GM18508 (cell line): ENCODE results near the gene ANKRD17.
A peak's percentile ranks its signal among the peaks of the same experiment; 100 is the strongest.
"Not testable (repeated sequence)": the region's sequence is repeated elsewhere in the genome, so short reads cannot be mapped to it uniquely, and the experiment has no call there.

Source experiments
- ATAC-seq: cut with Tn5 transposase; IDR thresholded peaks from one replicate; pipeline ENCODE4 v1.9.1; 2021; ENCODE audit warnings: moderate number of reproducible peaks; ENCODE audit not compliant: insufficient read depth, unreplicated experiment

ANKRD17 gene

GRCh38 chr4:73250642-73251041, 8.0 kb downstream of the ANKRD17 start:
- ATAC-seq: no peak

DNA sequence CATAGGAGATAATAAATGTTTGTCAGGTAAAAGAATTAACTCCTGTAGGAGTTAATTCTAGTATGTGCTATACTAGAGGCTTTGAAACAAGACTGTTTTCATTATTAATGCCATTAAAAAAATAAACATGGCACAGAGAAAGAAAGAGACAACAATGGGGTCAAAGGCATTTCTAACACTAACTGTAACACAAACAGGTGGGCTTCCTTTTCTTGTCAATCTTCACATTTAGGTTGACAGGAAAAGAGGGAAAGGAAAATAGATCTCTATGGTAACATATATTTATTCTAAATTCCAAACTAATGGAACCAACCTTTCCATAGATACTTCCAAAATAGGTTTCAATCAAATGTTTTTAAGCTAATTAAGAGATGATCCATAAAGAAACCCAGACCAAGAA, 9.8 kb downstream of the ANKRD17 start:
- ATAC-seq: no peak

- ATAC-seq: no peak
Measured at GRCh38 chr4:73248416-73248815, 10.2 kb downstream of the ANKRD17 start.

DNA sequence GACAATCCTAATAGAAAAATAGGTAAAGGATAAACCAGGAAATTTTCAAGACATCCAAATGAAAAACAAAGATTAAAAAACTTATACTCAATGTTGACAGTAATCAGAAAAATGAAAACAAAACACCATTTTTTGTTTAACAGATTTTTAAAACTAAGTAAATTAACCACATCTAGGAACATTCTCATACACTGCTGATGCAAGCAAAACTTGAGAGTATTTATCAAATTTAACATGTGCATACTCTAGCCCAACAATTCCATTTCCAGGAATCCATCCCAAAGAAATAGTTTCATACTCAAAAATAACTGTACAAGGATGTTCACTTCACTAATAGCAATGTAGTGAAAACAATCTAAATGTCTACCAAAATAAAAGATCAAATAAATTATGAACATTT, 11.5 kb downstream of the ANKRD17 start:
- ATAC-seq: no peak

DNA sequence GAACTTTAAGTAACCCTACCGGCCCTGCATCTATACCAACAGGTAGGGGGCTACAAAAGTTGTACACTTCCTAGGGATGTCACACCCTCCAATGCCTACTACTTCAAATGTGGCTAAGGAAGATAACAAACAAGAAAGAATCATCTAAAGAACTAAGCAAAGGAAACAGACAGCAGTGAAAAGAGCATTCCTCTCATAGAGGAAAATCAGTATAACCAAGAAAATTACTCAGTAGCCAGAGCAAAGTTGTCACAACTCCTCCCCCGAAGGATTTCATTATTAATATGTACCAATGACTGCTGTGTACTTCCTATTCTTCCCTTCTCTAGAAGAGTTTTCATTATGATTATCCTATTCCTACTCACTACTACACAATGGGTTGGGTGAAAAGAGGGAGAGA, 12.6 kb downstream of the ANKRD17 start:
- no peak for ATAC-seq

DNA sequence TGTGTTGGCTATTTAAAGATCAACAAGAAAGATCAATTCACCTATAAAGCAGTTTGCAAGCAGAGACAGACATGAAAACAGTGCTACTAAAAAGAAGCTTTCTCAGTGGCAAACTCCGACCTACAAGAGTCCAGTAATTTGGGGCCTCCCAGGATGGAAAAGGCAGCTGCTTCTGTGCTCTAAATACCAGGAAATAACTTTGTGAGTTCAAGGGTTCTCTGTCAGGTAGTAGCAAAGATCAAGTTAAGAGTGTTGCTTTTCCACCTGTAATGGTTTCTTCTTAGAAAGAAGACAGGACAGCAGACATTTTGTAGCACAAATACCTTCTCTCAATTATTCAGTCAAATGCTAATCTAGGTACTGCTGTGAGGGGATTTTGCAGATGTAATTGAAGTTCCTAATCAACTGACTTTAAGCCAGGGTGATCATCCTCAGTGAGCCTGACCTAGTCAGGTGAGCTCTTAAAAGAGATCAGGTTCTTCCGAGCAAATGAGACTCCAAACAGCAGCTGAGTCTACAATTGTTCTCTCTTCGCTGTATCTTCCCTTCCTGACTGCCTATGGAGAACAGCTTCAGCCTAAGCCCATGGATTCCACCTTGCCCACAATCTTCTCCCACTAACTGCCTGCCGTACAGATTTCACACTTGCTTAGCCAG, 13.5 kb downstream of the ANKRD17 start:
- ATAC-seq: no peak

DNA sequence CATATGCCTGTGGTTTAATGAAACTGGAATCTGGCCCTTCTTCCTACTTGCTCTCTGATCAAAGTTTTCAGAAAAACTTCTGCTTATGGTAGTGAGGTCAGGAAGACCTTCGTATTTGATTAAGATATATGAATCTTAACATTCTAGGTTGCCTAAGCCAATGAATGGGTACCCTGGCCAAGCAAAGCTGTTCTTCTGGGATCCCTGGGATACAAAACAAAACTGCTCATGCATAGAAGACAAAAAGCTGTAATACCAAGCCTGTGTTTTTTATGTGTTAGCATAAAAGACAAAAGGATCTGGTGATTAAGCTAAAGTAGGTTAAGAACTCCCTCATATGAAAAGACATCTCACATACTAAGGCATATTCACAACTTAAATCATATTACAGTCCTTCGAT, 21.6 kb downstream of the ANKRD17 start:
- no peak for ATAC-seq

DNA sequence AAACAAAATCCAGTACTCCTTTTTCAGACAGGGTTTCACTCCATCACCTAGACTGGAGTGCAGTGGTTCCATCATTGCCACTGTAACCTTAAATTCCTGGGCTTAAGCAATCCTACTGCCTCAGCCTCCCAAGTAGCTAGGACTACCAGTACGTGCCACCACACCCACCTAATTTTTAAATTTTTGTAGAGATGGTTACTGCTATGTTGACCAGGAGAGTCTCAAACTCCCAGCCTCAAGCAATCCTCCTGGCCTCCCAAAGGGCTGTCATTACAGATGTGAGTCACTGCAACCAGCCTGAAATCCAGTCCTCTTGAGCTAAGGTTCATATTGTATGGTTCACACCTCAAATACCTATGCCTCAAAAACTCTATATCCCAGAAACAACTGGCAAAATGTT, 22.4 kb downstream of the ANKRD17 start:
- ATAC-seq: no peak

DNA sequence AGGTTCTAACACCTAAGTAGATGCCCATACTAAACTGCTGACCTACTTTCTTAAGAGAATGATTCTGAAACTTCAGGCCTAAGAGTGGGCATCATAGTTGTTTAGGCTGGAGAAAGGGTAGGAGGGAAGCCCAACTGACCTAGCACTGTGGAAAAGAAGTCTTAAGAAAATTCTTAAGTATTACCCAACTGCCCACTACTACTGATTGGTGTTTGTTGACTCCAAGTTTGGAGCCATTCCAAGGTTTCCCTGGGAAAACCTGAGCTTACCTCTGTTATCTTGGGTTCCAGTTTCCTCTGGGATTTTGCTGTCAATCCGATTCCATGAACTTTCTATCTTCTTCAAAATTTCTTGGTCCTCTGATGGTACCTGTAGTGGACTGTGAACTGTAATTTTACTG, 23.9 kb downstream of the ANKRD17 start:
- ATAC-seq: no peak

DNA sequence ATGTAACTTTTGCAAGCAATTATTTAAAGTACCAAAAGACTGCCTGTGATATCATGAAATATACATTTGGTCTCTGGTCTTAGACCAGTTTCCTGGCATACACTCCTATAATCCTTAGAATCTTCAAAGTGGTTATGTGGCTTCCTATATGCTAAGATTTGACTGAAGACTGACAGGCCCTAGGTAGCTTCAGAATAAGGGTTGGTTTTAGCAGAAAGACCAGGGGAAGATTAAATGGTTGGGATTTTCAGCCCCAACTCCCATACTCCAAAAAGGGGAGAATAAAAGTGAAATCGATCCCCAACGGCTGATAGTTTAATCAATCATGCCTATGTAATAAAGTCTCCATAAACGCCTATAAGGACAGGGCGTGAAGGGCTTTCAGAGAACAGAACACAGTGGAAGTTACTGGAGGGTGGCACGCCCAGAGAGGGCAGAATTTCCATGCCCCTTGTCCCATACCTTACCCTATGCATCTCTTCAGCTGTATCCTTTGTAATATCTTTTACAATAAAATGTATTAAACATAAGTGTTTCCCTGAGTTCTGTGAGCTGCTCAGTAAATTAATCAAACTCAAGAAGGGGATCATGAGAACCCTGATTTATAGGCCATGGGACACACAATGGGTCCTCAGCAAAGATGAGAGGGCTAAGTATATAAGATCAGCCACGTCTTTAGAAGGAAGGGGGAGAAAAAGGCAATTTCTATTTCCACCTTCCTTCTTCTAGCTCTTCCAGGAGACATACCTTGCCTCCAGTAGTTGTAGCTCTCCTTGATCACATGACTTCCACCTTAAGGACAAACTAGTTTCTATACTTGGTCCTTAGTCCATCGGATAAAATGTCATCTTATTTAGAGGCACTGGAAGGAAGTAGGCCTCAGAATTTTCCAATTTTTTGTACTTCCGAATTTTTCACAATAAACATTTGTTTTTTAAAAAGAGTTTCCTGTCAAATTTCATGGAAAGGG, 26.8 kb downstream of the ANKRD17 start:
- ATAC-seq: no peak

DNA sequence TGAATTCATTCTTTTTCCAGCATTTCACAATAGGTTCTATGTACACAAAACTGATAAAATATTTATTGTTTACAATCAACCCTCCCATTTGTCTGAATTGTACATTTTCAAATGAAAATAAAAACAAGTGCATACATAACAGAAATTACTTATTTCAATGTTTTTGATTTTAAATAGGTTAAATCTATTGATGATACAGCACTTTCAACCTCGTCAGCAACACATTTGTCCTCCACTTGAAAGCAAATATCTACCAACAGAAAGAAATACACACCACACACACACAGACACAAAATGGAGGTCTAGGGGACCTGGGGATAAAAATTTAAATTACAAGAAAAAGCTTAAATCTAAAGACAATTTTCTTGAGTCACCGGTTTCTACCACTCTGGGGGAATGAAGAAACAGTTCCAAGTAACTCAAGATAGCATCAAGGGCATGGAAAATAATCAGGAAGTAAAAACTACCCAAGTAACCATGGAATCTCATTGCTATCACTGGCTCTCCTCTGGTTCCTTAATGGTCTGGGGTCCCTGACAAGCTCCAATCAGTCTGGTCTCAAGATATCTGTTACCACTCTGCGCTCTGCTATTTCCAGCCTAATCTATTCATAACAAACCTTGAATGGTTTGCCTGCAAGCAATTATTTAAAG, 27.6 kb downstream of the ANKRD17 start:
- no peak for ATAC-seq

DNA sequence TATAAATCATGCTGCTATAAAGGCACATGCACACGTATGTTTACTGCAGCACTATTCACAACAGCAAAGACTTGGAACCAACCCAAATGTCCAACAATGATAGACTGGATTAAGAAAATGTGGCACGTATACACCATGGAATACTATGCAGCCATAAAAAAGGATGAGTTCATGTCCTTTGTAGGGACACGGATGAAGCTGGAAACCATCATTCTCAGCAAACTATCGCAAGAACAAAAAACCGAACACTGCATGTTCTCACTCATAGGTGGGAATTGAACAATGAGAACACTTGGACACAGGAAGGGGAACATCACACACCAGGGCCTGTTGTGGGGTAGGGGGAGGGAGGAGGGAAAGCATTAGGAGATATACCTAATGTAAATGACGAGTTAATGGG, 29.8 kb downstream of the ANKRD17 start:
- not testable (repeated sequence) for ATAC-seq

DNA sequence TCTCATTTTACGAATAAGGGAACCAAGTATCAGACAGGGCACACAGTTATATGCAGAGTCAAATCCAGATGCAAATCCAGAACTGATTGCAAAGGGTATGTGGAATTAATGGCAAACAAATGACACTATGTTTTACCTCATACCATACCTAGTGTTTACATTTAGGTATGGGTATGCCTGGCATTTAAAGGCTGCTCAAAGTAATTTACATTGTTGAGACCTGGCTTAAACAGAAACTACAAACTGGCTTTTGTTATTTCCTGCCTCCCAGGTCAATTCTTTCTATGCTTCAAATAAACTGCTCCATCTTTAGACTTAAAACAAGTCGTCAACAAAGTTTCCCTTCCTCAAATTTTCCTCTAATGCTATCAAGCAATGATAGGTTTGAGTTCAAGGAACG, 33.7 kb downstream of the ANKRD17 start:
- no peak for ATAC-seq

- ATAC-seq: no peak
Measured at GRCh38 chr4:73223258-73223650, 35.3 kb downstream of the ANKRD17 start.

- peak; percentile 98 for ATAC-seq
Measured at GRCh38 chr4:73222466-73223257, 35.9 kb downstream of the ANKRD17 start.

GRCh38 chr4:73221734-73222133, 36.9 kb downstream of the ANKRD17 start:
- no peak for ATAC-seq

- ATAC-seq: no peak
Measured at GRCh38 chr4:73220815-73221214, 37.8 kb downstream of the ANKRD17 start.

DNA sequence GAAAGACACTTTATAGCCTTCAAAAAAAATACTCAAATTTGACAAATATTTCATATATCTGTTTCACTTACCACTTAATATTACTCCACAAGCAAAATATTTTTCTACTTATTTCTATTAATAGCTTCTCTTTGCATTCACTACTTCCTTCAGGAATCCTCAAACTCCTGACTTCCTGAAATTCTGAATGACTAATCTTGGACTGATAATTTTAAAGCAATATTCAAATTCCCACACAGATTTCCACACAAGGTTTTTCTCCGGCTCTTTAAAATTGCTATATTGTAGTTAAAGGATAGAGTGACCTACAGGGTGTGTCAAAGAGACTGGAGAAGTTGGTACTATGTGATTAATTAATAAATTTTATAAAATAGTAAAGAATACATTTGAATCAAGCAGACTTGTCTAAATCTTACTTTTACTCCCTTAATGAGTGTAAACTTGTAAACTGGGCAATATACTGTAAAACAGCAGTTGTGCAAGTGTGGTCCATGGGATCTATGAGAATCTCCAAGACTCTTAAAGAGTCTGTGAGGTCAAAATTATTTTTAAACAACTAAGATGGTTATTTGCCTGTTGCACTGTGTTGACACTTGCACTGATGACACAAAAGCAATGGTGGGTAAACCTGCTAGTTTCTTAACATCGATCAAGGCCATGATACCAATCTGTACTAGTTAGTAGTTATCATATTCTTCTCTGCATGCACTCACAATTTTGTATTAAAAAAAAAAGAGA, 44.5 kb downstream of the ANKRD17 start:
- no peak for ATAC-seq

DNA sequence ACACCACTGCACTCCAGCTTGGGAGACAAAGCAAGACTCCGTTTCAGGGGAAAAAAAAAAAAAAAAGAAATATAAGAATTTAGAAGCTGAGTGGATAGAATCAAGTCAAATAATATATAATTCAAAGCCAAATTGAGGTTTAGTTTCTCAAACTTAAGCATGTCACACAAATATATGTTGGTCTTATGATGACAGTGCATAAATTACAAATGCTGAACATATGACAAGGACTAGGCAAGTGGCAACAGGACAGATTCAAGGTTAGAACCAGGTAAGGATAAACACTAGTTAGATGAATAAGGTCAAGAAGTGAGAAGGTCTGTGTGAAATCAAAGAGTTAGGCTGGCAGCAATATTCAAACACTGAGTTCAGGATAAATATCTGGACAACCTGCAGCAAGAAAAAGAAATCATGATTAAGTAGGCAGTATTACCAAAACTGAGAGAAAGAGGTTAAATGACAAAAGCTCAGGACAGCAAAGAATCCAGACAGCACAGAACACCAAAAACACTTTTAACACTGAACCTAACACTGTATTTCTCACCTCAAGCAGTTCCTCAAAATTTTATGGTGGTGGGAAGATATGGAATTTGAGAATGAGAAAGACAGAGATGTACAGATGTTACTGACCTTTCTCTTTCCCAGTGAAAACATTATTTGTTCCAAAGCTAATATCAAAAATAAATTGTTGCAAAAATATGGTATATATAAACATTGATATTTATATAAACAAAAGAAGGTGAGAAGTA, 45.4 kb downstream of the ANKRD17 start:
- no peak for ATAC-seq
